ENCODE results near the gene IRGC.

Gene IRGC

DNA sequence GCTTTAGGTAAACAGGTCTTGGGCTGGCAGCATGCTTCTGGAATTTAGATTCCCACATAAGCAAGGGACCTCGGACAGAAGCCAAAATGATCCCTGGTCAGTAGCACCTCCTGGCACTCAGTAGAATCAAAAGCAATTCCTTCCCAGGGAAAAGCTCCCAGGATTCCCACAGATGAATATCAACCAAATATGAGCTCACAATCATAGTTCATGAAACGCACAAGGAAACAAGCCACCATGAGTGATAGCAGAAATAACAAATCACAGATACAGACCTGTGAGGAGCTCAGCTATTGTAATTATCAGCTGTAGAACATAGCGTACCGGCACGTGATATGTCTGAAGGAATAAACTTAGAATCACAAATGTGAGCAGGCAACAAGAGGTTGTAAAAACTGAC lies 24.1 kb upstream of the IRGC start:
- DNase-seq, result no peak

DNA sequence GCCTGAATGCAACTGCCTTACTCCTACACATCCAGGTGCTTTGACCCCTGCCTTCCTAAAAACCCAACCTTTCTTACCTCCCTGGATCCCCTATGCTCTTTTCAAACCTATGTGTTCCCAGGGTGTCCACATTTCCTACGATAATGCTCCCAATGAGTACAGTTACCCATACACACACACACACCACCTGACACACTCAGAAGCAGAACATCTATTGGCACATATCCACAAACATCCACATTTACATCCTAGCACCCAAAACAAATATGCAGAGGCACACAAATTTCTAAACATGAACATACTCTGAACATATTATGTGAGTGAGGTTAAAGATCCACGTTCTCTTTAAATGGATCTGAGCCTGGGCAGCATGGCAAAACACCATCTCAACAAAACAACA lies 23.5 kb upstream of the IRGC start:
- no peak for DNase-seq

DNA sequence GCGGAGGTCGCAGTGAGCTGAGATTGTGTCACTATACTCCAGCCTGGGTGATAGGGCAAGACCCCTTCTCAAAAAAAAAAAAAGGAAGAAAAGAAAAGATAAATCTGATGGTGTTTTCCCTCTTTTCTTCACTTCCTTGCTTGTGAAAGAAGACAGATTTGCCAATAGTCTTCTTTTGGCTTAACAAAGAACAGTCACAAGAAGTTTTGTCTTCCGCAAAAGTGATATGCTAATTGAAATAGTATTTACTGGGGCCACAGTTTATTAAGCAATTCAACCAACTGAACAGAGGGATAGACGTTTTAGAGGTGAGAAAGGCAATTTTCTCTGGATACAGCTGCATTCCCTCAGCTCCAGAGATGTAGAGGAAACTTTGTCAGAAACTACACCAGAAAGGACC lies 23.0 kb upstream of the IRGC start:
- no peak for DNase-seq

DNA sequence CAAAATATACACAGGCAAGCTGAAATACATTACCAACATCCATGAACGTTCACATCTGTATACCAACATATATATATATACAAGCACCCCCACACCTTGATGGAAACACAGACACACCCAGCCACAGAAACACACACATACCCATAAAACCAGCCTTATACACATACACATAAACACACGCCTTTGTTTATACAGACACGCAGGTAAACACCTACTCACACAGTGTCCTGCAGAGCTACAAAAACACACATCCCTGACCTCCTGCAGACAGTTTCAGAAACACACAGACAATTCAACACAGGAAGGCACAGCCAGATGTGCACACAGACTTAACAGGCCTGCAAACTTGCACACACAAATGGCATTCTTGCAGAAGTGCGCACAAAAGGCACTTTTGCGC lies 21.3 kb upstream of the IRGC start:
- no peak for DNase-seq

DNA sequence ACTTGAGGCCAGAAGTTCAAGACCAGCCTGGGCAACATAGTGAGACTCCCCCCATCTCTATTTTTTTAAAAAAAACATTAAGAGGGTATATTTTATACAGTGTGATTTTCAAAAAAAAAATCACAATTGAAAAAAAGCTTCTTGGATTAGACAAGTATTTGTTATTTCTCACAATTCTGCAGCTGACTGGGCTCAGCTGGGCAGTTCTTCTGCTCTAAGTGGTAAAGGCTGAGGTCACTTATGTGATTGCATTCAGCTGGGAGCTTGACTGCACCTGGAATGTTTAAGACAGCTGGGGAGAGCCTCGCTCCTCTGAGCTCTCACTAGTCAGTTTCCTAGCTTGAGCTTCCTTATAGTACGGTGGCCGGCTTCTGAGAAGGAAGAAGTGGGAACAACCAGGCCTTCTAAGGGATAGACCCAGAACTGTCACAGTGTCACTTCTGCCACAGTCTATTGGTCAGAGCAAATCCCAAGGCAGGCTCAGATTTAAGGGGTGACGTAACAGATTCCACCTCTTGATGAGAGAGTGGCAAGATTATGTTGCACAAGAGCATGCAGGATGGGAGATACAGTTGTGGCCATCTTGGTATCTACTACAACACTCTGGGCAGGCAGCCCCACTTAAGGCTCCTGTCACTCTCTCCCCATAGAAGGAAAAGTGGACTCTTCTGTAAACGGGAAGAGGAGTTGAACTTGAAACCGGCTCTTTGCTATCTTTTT lies 19.7 kb upstream of the IRGC start:
- no peak for DNase-seq

DNA sequence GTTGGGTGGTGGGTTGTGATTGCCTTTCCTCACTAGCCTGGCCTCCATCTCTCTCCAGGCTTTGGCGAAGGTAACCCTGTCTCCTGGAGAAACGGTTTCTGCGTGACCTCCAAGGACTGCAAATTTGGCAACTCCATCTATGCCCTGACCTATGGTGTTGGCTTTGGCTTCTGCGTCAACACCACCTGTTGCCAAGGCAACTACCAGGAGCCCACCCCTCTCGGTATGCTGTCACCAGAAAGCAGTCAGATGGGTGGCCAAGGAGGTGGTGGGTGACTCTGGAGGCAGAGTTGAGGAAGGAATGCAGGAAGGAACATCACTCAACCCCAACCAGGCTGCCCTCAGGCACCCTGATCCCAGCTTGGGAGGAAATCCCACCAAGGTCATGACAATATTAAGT lies 18.6 kb upstream of the IRGC start:
- DNase-seq, result no peak

DNA sequence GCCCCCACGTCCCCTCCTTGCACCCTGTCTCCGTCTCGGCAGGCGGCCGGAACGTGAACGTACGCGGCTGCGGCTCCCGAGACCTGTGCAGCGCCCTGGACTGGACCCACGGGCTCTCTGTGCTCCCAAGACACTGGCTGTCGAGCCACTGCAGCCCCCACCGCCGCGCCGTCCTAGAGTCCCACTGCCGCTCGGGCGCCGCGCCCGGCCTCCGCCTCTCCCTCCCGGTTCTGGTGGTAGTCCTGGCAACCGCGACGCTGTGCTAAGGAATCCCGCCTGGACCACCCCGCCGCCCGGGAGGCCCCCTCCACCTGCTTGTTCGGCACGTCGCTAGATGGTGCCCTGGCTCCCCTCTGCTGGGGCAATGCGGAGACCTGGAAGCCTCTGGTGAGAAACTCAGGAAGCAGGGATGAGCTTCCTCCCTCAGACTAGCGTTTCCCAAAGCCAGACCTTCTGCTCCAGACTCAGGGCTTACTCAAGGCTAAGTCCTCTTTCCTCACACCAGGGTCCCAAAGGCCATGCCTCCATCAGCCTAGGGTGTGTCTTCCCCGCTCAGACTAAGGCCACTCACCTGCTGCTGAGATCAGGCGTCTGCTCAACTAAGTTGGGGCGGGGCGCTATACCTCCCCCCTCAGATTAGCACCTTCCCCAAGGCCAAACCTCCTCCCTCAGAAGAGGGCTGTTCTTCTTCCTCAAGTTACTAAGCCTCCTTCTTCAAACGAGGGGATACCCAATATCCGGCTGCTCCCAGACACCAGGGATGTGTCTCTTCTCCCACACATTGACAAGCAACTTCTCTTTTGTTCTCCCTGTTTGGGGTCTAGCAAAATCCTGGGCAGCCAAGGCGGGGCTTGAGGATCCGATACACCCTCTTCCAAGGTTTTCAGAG lies 16.1 kb upstream of the IRGC start:
- peak in 1 of 2 donors; percentile 13 for DNase-seq

DNA sequence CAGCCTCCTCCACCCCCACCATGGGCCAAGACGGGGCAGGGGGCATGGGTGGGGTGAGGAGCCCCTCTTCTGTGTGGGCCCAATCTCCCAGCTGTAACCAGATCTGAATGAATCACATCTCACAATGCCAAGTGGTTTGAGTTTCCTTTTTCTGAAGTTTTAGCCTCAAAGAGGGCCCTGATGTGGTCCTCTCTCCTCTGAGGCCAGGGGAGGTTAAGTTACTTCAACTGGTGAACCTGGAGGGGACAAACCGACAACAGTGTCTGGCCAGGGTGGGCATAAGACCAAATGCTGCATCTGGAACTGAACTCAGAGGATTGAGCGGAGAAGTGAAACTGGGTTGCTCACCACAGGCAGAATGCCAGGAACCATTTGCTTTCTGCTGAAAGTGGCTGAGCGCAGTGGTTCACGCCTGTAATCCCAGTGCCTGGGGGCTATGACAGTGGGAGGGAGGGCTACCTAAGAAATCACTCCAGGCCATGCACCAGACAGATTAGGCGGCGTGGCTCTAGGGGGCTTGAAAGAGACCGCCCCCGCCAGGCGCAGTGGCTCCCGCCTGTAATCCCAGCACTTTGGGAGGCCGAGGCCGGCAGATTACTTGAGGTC lies 15.4 kb upstream of the IRGC start:
- DNase-seq, result peak in 1 of 2 donors; percentile 17

DNA sequence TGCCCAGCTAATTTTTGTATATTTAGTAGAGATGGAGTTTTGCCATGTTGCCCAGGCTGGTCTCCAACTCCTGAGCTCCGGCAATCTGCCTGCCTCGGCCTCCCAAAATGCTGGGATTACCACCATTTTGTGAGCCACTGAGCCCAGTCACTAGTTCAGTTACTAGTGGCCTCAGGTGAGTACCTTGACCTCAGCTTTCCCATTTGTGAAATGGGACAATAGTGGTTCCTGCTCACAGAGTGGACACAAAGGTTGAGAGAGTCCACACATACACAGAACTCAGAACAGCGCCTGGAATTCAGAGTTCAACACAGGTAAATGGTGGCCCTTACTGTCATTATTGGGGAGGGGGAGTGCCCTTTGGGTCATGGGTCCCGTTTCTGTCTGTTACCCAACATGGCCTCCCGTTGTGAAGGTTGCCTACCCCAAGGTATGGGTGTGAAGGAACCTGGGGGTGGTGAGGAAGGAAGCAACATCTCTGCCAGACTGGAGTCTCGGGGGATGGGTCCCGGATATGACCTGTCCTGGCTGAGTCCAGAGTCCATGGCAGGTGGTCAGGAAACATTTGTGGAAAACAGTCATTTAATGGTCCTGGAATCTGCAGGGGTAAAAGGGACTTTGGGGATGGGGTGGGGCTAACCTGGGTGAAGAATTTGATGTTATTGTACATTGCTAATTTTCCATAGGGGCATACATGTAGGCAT lies 11.7 kb upstream of the IRGC start:
- no peak for DNase-seq

DNA sequence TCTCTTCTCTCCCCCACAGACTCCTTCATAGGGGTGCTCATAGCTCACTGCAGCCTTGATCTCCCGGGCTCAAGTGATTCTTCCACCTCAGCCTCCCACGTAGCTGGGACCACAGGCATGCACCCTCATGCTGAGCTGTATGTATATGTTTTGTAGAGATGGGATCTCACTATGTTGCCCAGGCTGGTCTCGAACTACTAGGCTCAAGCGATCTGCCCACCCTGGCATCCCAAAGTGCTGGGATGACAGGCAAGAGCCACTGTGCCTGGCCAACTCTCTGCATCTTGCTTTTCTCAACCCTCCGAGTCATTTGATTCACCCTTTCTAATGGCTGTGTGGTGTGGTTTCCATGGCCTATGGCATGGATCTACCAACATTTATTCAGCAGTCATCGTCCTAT lies 10.1 kb upstream of the IRGC start:
- no peak for DNase-seq

DNA sequence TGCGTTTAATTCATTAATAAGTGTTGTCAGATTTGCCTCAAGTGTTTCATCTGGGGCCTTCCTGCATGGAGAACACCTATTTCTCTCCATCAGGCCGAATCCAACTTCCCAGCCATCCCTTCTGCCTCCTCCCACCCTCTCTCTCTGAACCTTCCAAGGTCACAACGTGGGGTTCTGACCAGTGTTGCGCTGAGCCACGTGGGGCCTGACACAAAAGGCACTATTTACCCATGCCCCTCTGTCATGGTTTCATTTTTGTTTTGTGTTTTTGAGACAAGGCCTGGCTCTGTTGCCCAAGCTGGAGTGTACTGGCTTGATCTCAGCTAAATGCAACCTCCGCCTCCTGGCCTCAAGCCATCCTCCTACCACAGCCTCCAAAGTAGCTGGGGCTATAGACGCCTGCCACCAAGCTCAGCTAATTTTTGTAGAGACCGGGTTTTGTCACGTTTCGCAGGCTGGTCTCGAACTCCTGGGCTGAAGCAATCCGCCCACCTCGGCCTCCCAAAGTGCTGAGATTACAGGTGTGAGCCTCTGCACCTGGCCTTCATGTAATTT lies 8.6 kb upstream of the IRGC start:
- no peak for DNase-seq

DNA sequence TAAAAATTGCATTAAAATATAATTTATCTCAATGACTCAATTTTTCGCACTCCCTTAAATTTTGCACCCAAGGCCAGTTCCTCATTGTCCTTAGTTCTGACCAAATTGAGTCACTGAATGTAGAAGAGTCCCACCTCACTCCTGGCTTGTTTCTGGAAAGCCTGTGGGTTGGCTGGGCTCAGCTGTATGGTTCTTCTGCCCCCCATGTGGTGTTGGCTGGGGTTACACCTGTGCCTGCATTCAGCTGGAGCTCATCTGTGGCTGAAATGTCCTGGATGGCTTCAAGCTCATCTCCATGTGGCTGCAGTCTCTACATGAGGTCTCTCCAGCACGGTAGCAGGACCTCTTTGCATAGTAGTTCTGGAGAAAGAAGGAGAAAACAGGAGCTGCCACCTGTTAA lies 7.2 kb upstream of the IRGC start:
- DNase-seq, result no peak

DNA sequence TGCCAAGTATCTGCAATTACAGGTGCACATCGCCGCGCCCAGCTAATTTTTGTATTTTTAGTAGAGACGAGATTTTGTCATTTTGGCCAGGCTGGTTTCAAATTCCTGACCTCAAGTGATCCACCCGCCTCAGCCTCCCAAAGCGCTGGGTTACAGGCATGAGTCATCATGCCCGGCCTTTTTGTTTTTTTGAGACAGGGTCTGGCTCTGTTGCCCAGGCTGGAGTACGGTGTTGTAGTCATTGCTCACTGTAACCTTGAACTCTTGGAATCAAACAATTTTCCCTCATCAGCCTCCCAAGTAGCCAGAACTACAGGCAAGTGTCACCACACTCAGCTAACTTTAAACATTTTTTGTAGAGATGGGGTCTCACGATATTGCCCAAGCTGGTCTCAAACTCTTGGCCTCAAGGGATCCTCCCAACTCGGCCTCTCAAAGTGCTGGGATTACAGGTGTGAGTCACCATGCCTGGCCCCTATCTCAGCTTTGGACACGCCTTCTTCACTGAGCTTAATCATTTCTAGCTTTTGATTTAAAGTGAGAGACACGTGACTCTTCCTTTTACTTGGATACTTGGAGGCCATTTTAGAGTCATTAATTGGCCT lies 4.0 kb upstream of the IRGC start:
- no peak for DNase-seq

DNA sequence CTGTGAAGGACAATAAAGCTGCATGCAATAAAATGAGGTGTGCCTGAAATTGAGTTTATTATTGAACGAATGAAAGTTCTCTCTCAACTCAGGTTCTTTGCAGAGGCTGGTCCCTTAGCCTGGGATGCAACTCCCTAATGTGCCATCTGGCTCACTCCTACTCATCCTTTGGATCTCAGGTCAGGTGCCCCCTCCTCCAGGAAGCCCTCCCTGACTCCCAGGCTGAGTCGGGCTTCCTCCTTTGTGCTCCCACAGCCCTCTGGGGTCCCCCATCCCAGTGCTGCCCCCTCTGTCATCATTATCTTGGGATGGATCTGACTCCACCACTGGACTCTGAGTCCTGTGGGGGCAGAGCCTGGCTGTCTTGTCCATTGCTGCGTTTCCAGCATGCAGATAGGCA lies 2.7 kb upstream of the IRGC start:
- no peak for DNase-seq

DNA sequence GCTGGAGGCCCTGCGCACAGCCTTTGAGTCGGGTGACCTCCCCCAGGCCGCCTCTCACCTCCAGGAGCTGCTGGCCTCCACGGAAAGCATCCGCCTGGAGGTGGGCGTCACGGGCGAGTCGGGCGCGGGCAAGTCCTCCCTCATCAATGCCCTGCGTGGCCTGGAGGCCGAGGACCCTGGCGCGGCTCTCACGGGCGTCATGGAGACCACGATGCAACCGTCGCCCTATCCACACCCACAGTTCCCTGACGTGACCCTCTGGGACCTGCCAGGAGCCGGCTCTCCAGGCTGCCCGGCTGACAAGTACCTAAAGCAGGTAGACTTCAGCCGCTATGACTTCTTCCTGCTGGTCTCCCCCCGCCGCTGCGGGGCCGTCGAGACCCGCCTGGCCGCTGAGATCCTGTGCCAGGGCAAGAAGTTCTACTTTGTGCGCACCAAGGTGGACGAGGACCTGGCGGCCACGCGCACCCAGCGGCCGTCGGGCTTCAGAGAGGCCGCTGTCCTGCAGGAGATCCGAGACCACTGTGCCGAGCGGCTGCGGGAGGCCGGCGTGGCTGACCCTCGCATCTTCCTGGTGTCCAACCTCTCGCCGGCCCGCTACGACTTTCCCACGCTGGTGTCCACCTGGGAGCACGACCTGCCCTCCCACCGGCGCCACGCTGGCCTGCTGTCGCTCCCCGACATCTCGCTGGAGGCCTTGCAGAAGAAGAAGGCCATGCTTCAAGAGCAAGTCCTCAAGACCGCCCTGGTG lies 2.9 kb downstream of the IRGC start:
- DNase-seq, result no peak

DNA sequence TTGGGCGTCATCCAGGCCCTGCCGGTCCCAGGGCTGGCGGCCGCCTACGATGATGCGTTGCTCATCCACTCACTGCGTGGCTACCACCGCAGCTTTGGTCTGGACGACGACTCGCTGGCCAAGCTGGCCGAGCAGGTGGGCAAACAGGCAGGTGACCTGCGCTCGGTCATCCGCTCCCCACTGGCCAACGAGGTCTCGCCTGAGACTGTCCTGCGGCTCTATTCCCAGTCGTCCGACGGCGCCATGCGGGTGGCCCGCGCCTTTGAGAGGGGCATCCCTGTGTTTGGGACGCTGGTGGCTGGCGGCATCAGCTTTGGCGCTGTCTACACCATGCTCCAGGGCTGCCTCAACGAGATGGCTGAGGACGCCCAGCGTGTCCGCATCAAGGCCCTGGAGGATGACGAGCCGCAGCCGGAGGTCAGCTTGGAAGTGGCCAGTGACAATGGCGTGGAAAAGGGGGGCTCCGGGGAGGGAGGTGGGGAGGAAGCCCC lies 3.5 kb downstream of the IRGC start:
- no peak for DNase-seq

DNA sequence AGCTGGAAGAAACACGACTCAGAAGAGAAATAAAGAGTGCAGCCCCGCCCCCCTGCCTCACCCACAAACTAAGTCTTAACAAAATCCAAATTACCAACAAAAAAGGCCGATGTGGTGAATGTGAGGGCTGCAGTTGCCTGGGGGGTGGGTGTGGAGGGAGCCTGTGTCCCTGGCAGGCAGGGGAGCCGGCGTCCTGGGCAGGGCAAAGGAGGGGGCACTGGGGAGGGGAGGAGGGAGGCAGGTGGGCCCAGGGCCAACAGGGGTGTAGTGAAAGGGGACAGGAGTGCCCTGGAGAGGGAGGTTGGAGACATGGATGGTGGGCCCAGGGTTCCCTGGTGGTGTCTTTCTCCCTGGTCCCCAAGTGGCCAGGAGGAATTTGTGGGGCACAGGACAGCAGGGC lies 4.0 kb downstream of the IRGC start:
- DNase-seq, result no peak

DNA sequence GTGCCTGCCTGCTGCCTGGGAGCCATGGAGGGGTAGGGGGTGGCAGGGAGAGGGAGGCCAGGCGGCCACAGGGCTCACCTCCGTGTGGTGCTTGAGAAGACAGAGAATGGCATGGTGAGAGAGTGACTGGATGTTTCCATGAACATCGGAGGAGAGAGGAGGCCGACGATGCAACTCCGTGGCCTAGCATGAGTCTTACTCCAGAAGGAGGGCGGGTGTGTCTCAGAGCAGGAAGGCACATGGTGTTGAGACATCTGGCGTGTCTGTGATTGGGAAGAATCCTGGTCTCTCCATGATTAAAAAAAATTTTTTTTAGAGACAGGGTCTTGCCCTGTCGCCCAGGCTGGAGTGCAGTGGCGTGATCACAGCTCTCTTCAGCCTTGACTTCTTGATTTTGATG lies 5.1 kb downstream of the IRGC start:
- DNase-seq, result no peak

DNA sequence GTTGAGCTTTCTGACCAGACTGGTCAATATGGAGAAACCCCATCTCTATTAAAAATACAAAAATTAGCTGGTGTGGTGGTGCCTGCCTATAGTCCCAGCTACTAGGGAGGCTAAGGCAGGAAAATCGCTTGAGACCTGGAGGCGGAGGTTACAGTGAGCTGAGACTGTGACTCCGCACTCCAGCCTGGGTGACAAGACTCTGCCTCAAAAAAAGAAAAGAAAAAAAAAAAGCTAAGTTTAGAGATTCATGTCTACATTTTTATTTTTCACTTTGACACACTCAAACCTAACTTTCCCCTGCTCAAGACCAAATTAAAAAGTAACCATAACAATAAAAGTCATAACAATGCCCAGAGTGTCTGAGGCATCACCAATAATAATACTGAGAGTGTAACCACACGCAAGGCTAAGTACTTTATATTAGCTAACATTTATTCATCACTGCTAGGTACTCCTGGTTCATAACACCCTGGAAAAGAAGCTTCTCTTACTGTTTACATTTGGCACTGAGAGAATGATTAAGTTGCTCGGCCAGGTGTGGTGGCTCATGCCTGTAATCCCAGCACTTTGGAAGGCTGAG lies 5.7 kb downstream of the IRGC start:
- no peak for DNase-seq

DNA sequence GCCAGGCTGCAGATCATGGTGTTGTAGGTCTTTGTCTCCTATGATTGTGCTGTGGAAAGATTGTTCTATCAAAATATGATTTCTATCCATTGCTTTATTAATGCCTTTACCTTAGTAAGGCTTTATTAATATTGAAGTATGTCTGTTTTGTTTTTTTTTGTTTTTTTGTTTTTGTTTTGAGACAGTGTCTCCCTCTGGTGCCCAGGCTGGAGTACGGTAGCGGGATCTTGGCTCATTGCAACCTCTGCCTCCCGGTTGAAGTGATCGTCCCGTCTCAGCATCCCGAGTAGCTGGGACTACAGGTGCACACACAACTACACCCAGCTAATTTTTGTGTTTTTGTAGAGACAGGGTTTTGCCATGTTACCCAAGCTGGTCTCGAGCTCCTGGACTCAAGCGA lies 7.7 kb downstream of the IRGC start:
- no peak for DNase-seq

DNA sequence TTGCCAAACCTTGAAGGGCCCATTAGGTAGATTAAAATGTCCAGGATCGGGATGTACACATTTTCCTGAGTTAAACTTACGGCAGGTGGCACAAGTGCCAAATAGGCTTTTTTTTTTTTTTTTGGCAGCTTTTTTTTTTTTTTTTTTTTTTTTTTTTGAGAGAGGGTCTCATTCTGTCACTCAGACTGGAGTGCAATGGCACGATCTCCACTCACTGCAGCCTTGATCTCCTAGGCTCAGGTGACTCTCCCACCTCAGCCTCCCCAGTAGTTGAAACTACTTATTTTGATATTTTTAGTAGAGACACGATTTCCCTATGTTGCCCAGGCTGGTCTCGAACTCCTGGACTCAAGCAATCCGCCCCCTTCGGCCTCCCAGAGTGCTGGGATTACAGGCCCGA lies 9.0 kb downstream of the IRGC start:
- DNase-seq, result no peak

Data from stimulated activated CD4-positive, alpha-beta T cell treated with anti-CD3 and anti-CD28 coated beads, Interleukin-2, amount 100 ng/mL, for 24 hours (primary cell).